Activated naive CD8-positive, alpha-beta T cell treated with anti-CD3 and anti-CD28 coated beads, Interleukin-2, amount 50 U/mL, for 16 hours (primary cell): ENCODE data around the gene CMYA5.

Experiments used
- DNase-seq: peaks from one replicate; pipeline ENCODE4 v3.0.0-alpha.2; 2020; ENCODE audit warnings: low read depth, low spot score

The CMYA5 gene

GRCh38 chr5:79793722-79794121, 104.1 kb downstream of the CMYA5 start:
- DNase-seq, result no peak

GRCh38 chr5:79794347-79794746, 104.7 kb downstream of the CMYA5 start:
- no peak for DNase-seq

- no peak for DNase-seq
Measured at GRCh38 chr5:79795764-79796398, 106.2 kb downstream of the CMYA5 start.

- DNase-seq, result no peak
Measured at GRCh38 chr5:79798893-79799590, 109.4 kb downstream of the CMYA5 start.

GRCh38 chr5:79800979-79801827, 111.6 kb downstream of the CMYA5 start:
- no peak for DNase-seq

- DNase-seq, result no peak
Measured at GRCh38 chr5:79802406-79802805, 112.8 kb downstream of the CMYA5 start.

- DNase-seq, result no peak
Measured at GRCh38 chr5:79803007-79803406, 113.4 kb downstream of the CMYA5 start.

GRCh38 chr5:79806741-79807140, 117.1 kb downstream of the CMYA5 start:
- DNase-seq, result no peak

GRCh38 chr5:79809743-79810142, 120.1 kb downstream of the CMYA5 start:
- DNase-seq, result no peak

- DNase-seq, result no peak
Measured at GRCh38 chr5:79811081-79811480, 121.4 kb downstream of the CMYA5 start.

GRCh38 chr5:79811904-79812303, 122.3 kb downstream of the CMYA5 start:
- DNase-seq, result no peak

GRCh38 chr5:79814699-79815098, 125.1 kb downstream of the CMYA5 start:
- no peak for DNase-seq

- DNase-seq, result no peak
Measured at GRCh38 chr5:79816014-79816413, 126.4 kb downstream of the CMYA5 start.

GRCh38 chr5:79820648-79821047, 131.0 kb downstream of the CMYA5 start:
- no peak for DNase-seq

- DNase-seq, result no peak
Measured at GRCh38 chr5:79824444-79824843, 134.8 kb downstream of the CMYA5 start.

GRCh38 chr5:79825802-79826201, 136.2 kb downstream of the CMYA5 start:
- no peak for DNase-seq

- no peak for DNase-seq
Measured at GRCh38 chr5:79827159-79827629, 137.6 kb downstream of the CMYA5 start.

GRCh38 chr5:79829260-79829659, 139.6 kb downstream of the CMYA5 start:
- DNase-seq, result no peak

GRCh38 chr5:79831381-79832309, 142.0 kb downstream of the CMYA5 start:
- no peak for DNase-seq

GRCh38 chr5:79832911-79833310, 143.3 kb downstream of the CMYA5 start:
- no peak for DNase-seq

GRCh38 chr5:79834098-79834753, 144.6 kb downstream of the CMYA5 start:
- no peak for DNase-seq
